GM12878 (cell line): ENCODE data around the gene GUCY2D. TPM values are rescaled to one million over a fixed set of nuclear protein-coding genes. Genes with fewer than 3 reads are reported as not detected.
A peak's percentile ranks its signal among the peaks of the same experiment; 100 is the strongest.

Source experiments
- ATF2 ChIP-seq: IDR thresholded peaks from 2 replicates; pipeline ENCODE4 v1.6.1; 2012; ENCODE audit warnings: low read length, inconsistent platforms
- BCL11A ChIP-seq: IDR thresholded peaks from 2 replicates; pipeline ENCODE4 v1.6.1; 2011; ENCODE audit warnings: low read depth, low read length
- CBFB ChIP-seq: IDR thresholded peaks from 2 replicates; pipeline ENCODE4 v1.6.1; 2016; ENCODE audit warnings: antibody characterized with exemption, low read depth
- CEBPZ ChIP-seq: fragments of 150-350 bp; IDR thresholded peaks from 2 replicates; pipeline ENCODE4 v1.6.1; 2016; ENCODE audit warnings: low read depth, low read length
- CHD2 ChIP-seq: IDR thresholded peaks from 2 replicates; pipeline ENCODE4 v1.6.1; 2011; ENCODE audit warnings: low read depth, low read length, improper control_type of control experiment, borderline replicate concordance
- CTCF ChIP-seq, 3 experiments: IDR thresholded peaks in 2 of 3; conservative IDR thresholded peaks in 1 of 3; 2 replicates each; pipeline ENCODE4 v1.5.1; 2011; ENCODE audit warnings: low read depth in 3 of 3, low read length in 3 of 3, mild to moderate bottlenecking in 3 of 3, control low read depth in 2 of 3, moderate library complexity in 2 of 3, inconsistent platforms in 1 of 3, mixed read lengths in 1 of 3; ENCODE audit not compliant: control insufficient read depth in 2 of 3, insufficient read depth in 1 of 3; ENCODE audit errors: extremely low read depth in 1 of 3
- EGR1 ChIP-seq, 2 experiments: IDR thresholded peaks; 1 replicate in 1 of 2; 2 replicates in 1 of 2; pipeline ENCODE4 v1.6.1; 2011 to 2012; ENCODE audit warnings: low read depth in 2 of 2, low read length in 2 of 2, borderline replicate concordance in 1 of 2, mild to moderate bottlenecking in 1 of 2, moderate library complexity in 1 of 2
- ETV6 ChIP-seq, 2 experiments: fragments of 450-650 bp in 1 of 2; IDR thresholded peaks in 1 of 2; conservative IDR thresholded peaks in 1 of 2; 2 replicates each; pipeline ENCODE4 v1.6.1; 2014; ENCODE audit warnings: antibody characterized with exemption in 1 of 2, borderline replicate concordance in 1 of 2, low read depth in 1 of 2, mild to moderate bottlenecking in 1 of 2, moderate library complexity in 1 of 2
- HDGF ChIP-seq: fragments of 450-650 bp; IDR thresholded peaks from 2 replicates; pipeline ENCODE4 v1.6.1; 2016; ENCODE audit warnings: antibody characterized with exemption
- MAX ChIP-seq: IDR thresholded peaks from 2 replicates; pipeline ENCODE4 v1.6.1; 2012; ENCODE audit warnings: low read depth, low read length, improper control_type of control experiment
- POLR2A ChIP-seq: IDR thresholded peaks from 2 replicates; pipeline ENCODE4 v1.6.1; 2011; ENCODE audit warnings: low read depth, mild to moderate bottlenecking, low read length
- RAD21 ChIP-seq: IDR thresholded peaks from 2 replicates; pipeline ENCODE4 v1.6.1; 2011; ENCODE audit warnings: mild to moderate bottlenecking, low read depth, low read length, moderate library complexity; ENCODE audit not compliant: insufficient read depth
- RELA ChIP-seq: fragments of 450-650 bp; IDR thresholded peaks from 2 replicates; pipeline ENCODE4 v1.8.0; 2014; ENCODE audit warnings: borderline replicate concordance; ENCODE audit not compliant: partially characterized antibody
- SMARCA5 ChIP-seq: fragments of 450-650 bp; IDR thresholded peaks from 2 replicates; pipeline ENCODE4 v1.6.1; 2017; ENCODE audit warnings: mild to moderate bottlenecking
- SPI1 ChIP-seq: IDR thresholded peaks from 2 replicates; pipeline ENCODE4 v1.6.1; 2011; ENCODE audit warnings: low read depth, mild to moderate bottlenecking, low read length, moderate library complexity, borderline replicate concordance; ENCODE audit not compliant: insufficient read depth
- TARDBP ChIP-seq: IDR thresholded peaks from 2 replicates; pipeline ENCODE4 v1.6.1; 2016; ENCODE audit warnings: borderline replicate concordance
- WRNIP1 ChIP-seq: IDR thresholded peaks from 2 replicates; pipeline ENCODE4 v1.6.1; 2011; ENCODE audit warnings: low read depth, low read length, improper control_type of control experiment, borderline replicate concordance
- YY1 ChIP-seq: IDR thresholded peaks from 2 replicates; pipeline ENCODE4 v1.6.1; 2011; ENCODE audit warnings: low read depth, mild to moderate bottlenecking, low read length
- ZBED1 ChIP-seq: IDR thresholded peaks from 2 replicates; pipeline ENCODE4 v1.6.1; 2016; ENCODE audit warnings: borderline replicate concordance
- ZNF592 ChIP-seq: fragments of 450-650 bp; IDR thresholded peaks from 2 replicates; pipeline ENCODE4 v1.6.1; 2017; ENCODE audit warnings: mild to moderate bottlenecking, moderate library complexity
- polyA plus RNA-seq, 11 experiments: library from polyadenylated mRNA; depleted of rRNA in 4 of 11; unstranded in 6 of 11; stranded (reverse) in 5 of 11; fragments of >200 nt; fragmentation: Nextera tagmentation in 4 of 11; fragmentation: Illumina TruSeq in 1 of 11; extraction: Ambion mirVana in 4 of 11; extraction: Trizol in 1 of 11; gene quantifications; 1 replicate in 1 of 11; 2 replicates in 10 of 11; pipeline versions ENCODE4 v1.2.1 to v1.2.3, GENCODE V29; 2011 to 2016; ENCODE audit warnings: inconsistent platforms in 2 of 11, missing spikeins in 2 of 11, low read depth in 1 of 11
- total RNA-seq, 4 experiments: library from RNA; depleted of rRNA in 3 of 4; stranded (reverse); fragments of >200 nt in 3 of 4; fragmentation: Illumina TruSeq in 1 of 4; extraction: Trizol in 1 of 4; gene quantifications; 2 replicates each; pipeline versions ENCODE4 v1.2.1 to v1.2.3, GENCODE V29; 2013 to 2021

GUCY2D gene
- total and polyA plus RNA-seq, 10 of the 15 experiments (the other 5 are each of a cell fraction or from before 2014, with no cell fraction given): not detected

- peak; percentile 42; the same call in 1 of the 2 replicates for TF ChIP-seq ZNF592
- TF ChIP-seq CEBPZ: no peak
- no peak for TF ChIP-seq SMARCA5
- no peak for TF ChIP-seq POLR2A
- TF ChIP-seq ATF2: no peak
- no peak for TF ChIP-seq CHD2
- TF ChIP-seq ZBED1: no peak
- no peak for TF ChIP-seq CBFB
- TF ChIP-seq RELA: no peak
- TF ChIP-seq EGR1 (IDR thresholded peaks at IDR 0.05; ENCODE audit: borderline replicate concordance in 1 of 2, low read depth in 2 of 2, low read length in 2 of 2): no peak
- TF ChIP-seq CTCF (IDR thresholded peaks at IDR 0.05 in 2 of 3, conservative IDR thresholded peaks at IDR 0.05 in 1 of 3; ENCODE audit: control insufficient read depth in 2 of 3, extremely low read depth in 1 of 3, insufficient read depth in 1 of 3, low read depth in 3 of 3, low read length in 3 of 3): peak; percentile 45 to 65 (median 52); a peak in 5 of 6 replicates
- TF ChIP-seq WRNIP1: no peak
- TF ChIP-seq ETV6 (conservative IDR thresholded peaks at IDR 0.05 in 1 of 2, IDR thresholded peaks at IDR 0.05 in 1 of 2; ENCODE audit: borderline replicate concordance in 1 of 2, low read depth in 1 of 2): no peak
- no peak for TF ChIP-seq BCL11A
- no peak for TF ChIP-seq SPI1
- no peak for TF ChIP-seq HDGF
- TF ChIP-seq MAX: no peak
- TF ChIP-seq YY1: no peak
- TF ChIP-seq RAD21: peak; percentile 72
- no peak for TF ChIP-seq TARDBP
Observed at GRCh38 chr17:7988750-7989178, 13.7 kb upstream of the GUCY2D start (continued).
